Astrocyte of the hippocampus (primary cell): ENCODE results near the gene HAGH.

ENCODE experiments used
- DNase-seq: peaks from one replicate; pipeline ENCODE4 v3.0.0; 2011; ENCODE audit warnings: low read depth, low spot score

Gene HAGH

DNA sequence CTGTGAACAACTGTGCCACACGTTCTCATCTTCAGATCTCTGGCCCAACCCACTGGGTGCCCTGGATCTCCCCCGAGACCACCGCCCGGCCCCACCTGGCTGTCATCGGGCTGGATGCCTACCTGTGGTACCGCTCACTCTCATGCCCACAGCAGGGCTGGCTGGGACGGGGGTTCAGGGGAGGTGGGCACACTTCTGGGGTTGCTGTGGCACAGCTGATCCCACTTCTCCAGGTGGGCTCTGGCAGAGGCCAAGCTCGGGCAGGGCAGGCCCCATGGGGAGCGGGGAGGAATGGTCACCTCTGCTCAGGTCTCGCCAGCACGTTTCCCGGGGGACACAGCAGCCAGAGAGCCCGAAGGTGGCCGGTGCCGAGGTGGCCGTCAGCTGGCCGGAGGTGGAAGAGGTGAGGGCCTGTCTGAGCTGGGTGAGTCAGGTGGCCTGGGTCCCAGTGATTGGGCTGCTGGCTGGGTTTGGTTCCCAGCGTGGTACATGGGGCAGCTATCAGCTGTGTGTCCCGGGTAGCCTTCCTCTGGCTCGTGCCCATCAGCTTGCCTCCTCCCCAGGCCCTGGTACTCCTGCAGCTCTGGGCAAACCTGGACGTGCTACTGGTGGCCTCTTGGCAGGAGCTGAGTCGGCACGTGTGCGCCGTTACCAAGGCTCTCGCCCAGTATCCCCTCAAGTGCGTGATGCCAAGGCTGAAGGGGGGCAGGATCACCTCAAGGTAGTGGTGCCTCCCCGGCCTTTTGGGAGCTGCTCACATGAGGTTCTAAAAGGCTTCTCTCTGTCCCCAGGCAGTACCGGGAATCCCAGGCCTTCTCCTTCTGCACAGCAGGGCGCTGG is 51.4 kb downstream of the HAGH start:
- no peak for DNase-seq

DNA sequence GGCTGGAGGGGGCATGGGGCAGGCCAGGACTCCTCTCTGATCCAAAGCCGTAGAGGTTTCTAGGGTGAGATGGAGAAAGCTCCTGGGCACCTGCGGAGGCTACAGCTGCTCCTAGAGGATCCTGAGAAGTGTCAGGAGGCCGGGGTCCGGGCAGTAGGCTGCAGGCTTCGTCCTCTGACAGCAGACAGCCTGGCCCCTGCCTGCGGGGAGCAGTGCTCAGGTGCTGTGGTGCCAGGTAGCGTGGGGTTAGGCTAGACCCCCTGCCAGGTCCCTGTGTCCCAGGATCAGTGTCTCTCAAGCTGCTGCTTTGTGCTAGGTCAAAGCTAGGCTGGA is 52.2 kb downstream of the HAGH start:
- DNase-seq: no peak

DNA sequence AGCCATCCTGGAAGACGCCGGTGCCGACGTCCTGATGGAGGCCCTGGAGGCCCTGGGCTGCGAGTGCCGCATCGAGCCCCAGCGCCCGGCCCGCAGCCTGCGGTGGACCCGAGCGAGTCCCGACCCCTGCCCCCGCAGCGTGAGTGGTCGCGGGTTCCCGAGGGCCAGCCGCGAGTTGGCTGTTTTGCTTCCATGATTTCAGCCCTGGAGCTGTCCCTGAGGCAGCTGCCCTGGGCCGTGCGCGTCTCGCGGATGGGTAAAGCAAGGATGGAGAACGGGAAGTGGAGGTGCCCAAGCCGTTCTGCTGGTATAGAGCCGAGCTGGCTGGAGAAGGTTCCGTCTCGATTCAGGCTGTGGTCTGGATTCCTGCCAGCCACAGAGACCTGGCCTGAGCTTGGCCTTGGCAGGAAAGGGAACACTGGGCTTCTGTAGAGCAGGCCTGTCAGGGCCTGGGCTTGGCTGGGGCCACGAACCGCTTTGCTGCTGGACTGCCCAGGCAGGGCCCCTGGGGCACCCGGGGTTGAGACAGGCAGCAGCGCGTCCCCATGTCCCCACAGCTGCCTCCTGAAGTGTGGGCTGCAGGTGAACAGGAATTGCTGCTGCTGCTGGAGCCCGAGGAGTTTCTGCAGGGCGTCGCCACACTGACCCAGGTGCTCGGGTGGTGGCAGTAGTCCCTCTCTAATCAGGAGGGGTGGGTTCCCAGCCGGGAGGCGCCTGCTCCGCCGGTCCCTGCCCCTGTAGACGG is 52.8 kb downstream of the HAGH start:
- peak; percentile 71 for DNase-seq

DNA sequence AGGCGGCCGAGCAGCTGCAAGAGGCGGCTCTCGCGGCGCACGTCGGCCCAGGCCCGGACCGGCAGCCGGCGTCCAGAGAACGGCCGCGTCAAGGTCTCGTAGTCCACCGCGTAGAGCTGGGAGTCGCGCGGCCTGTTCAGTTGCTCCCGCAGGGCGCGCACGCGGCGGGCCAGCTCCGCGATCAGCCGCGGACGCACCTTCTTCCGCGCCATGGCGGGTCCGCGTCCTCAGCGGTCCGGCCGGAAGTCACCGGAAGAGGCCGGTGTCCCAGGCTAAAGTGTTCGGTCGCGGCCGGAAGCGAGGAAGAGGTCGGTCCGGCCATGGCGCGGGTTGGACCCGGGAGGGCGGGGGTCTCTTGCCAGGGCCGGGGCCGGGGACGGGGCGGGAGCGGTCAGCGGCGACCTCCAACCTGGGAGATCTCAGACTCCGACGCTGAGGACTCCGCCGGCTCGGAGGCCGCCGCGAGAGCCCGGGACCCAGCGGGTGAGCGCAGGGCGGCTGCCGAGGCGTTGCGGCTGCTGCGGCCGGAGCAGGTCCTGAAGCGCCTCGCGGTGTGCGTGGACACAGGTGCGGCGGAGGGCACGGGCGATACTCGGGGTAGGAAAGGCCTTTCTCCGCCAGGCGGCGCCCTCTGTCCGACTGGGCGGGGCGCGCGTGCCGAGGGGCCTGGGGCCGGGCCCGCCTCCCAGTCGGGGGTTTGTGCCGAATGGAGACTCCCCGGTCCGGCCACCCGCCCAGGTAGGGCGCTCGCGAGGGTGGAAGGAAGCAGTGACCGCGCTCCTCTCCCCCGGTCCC is 53.5 kb downstream of the HAGH start, which contains the start of gene MRPS34:
MRPS34 (minus strand) TSS at position 227 of the 795 bp plus-strand sequence; CDS start at position 212, 15 bp downstream.
- peak; percentile 94 for DNase-seq

DNA sequence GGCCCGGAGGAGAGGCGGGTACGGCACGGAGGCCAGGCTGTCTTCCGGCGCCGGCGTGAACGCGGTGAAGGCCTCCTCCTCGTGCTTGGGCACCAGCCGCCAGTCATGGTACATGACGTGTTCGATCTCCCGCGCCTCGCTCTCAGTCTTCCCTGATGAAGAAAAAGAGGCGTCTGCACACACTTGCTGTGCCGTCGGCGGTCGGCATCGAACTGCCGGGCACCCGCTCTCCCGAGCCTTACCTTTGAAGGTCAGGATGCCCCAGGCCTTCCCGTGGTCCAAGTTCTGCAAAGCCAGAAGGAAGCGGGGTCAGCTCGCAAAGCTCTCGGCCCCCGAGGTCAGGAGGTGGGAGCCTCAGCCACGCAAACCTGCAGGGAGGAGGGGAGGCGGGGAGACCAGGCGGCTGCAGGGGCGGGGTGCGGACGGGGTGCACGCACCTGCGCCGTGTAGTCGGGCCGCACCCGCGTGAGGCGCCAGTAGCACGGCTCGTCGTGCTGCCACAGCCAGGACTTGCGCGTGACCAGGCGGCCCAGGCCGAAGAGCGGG is 54.2 kb downstream of the HAGH start, which contains the start of gene EME2:
EME2 (plus strand) TSS at position 449 of the 546 bp plus-strand sequence. CDS start 418 bp downstream, outside the sequence.
- DNase-seq: peak; percentile 34

DNA sequence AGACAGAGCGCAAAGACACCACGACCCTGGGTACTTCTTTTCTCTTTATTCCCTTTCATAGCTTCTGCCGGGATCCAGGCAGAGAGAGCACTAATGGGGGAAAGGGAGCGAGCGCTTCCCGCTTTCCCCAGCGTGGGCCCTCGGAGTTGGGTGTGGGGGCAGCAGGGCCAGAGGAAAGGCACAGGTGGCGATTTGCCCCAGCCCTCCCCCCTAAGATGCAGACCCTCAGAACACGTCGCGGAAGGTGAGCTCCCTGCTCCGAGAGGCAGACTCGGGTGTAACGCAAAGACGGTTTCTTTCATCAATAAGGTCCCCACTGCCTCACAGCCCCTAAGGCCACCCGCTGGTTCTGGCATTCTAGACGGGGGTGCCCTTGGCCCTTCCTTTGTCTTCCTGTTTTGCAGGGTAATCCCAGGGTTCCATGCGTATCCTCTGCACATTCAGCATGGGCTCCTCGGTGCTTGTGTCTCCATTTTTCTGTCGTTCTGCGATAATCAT is 54.7 kb downstream of the HAGH start:
- no peak for DNase-seq

DNA sequence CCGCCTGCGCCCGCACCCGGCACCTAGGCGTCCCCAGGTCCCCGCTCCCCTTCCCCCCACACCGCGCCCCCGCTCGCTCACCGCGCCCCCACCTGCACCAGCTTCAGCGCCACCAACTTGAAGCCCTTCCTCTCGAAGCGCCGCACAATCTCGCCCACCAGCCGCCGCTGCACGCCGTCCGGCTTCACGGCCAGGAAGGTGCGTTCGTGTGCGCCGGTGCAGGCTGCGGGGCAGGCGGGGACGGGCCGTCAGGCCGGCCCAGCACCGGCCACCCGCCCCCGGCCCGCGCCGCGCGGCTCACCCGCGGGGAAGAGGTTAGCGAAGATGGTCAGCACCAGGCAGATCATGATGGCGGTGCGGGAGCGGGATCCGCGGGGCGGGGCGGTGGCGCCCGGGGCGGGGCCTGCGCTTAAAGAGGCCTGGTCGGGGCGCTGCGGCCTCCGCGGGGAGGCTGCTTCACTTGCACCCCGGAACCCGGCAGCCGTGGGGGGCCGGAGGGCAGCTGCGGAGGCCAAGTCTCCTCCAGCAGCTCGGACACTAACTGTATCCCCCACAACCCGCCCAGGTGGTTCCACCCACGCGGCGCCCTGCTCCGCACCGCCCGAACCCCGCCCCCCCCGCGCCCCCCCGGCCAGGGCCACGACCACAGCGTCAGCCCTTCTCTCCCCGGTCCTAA is 55.3 kb downstream of the HAGH start, which contains the start of gene NME3:
NME3 (minus strand) TSS at position 356 of the 676 bp plus-strand sequence; CDS start at position 347, 9 bp downstream.
- DNase-seq: peak; percentile 85

DNA sequence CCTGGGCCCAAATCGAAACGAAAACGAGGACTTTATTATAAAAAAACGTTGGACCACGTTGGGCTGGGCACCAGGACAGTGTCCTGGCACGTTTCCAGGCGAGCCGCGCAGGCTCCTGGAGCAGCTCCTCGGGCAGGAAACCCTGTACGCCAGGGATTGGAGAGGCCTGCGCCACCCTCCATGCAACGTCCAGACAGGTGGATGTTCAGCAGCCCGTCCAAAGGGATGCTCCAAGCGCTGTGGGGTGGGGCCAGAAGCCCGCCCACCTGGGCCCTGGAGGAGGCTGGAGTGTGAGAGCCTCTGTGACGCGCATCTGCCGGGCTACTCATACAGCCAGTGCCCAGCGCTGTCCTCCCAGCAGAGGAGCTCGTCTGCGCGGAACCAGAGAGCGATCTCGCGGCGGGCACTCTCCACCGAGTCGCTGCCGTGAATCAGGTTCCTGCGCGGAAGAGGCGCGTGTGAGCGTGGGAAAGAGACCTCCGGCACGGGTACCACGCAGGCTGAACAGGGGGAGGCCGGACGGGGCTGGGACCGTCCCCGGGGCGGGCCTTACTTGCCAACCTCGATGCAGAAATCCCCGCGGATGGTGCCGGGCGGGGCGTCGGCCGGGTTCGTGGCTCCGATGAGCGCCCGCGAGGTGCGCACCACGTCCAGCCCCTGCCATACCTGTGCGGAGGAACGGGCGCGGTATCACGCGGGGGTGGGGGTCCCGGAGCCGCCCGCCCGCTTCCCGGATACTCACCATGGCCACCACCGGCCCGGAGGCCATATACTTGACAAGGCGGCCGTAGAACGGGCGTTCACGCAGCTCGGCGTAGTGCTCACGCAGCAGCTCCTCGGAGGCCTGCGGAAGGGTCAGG is 56.1 kb downstream of the HAGH start:
- peak; percentile 70 for DNase-seq

DNA sequence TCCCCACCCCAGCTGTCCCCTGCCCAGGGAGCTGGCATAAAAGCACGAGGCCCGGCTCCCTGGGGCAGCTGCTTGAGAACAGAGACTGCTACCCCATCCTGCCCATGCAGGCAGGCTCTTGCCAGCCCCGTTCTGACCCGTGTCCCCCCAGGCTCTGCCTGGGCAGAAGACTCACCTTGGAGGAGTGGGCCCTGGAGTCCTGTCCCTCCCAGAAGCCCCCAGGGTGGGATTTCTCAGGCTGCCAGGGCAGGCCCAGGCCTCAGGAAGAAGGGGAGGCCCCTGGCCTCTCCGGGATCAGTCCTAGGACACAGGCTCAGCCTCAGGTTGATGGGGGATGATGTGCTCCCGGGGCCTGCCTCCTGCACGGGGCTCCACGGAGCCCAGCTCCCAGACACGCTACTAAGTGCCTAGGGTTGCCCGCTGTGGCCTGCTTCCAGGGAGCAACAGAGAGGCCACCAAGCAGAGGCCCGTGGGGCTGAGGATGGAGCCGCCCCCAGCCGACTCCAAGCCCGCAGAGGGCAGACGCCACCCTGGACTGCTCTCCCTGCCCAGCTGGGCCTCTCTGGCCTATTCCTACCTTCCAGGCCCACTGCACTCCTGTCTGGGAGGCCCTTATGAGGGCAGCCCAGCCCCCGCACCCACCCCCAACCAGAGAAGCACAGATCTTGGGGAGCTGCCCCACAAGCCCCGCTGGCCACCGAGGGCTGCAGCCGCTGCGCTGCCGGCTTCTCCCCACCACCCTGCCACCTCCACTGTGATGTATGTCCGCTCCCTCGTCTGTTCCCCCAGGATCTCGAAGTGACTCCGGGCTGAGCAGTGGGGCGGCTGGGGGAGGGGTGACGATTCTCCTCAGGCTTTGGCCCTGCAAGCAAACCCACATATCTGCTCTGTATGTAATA is 57.0 kb downstream of the HAGH start:
- no peak for DNase-seq

DNA sequence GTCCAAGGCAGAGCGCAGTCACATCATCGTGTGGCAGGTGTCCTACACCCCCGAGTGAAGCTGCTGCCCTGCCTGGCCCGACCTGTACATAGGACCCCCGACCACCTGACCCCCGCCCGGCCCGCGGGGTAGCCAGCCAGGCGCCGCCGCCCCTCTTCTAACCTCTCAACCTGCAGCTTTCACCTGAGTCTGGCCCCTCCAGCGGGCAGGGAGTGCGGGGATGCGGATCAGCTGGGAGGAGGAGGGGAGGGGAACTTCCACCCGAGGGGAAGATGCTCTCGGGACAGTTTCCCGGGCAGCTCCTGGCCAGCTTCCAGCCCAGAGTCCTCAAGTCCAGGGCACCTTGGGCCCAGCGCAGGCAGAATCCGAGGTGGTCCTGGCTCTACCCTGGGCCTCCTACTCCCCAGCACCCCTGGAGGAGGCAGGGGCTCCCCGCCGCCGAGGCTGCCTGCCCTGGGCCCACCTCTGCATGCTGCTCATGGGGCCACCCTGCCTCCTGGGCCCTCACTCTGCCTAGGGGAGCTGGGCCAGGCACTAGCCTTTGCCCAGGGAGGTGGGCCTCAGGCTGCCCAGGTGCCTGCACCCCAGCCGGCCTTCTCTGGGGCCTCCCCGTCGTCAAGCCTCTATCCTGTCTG is 57.7 kb downstream of the HAGH start:
- DNase-seq: no peak

DNA sequence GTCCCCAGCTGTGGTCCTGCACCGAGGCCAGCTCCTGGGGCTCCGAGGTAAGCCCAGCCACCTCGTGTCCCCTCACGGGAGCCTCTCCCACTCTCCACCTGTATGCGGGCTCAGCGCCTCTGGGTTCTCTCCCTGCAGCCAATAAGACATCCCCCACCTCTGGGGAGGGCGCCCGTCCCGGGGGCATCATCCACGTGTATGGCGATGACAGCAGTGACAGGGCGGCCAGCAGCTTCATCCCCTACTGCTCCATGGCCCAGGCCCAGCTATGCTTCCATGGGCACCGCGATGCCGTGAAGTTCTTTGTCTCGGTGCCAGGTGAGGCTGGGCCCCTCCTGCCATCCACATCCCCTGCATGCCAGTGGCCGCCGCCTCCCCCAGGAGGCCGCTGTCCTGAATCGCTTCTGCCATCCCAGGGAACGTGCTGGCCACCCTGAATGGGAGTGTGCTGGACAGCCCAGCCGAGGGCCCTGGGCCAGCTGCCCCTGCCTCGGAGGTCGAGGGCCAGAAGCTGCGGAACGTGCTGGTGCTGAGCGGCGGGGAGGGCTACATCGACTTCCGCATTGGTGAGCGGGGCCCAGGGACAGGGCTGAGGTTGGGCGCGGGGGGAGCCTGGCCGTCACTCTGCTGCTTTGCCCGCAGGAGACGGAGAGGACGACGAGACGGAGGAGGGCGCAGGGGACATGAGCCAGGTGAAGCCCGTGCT is 58.4 kb downstream of the HAGH start:
- DNase-seq: no peak

DNA sequence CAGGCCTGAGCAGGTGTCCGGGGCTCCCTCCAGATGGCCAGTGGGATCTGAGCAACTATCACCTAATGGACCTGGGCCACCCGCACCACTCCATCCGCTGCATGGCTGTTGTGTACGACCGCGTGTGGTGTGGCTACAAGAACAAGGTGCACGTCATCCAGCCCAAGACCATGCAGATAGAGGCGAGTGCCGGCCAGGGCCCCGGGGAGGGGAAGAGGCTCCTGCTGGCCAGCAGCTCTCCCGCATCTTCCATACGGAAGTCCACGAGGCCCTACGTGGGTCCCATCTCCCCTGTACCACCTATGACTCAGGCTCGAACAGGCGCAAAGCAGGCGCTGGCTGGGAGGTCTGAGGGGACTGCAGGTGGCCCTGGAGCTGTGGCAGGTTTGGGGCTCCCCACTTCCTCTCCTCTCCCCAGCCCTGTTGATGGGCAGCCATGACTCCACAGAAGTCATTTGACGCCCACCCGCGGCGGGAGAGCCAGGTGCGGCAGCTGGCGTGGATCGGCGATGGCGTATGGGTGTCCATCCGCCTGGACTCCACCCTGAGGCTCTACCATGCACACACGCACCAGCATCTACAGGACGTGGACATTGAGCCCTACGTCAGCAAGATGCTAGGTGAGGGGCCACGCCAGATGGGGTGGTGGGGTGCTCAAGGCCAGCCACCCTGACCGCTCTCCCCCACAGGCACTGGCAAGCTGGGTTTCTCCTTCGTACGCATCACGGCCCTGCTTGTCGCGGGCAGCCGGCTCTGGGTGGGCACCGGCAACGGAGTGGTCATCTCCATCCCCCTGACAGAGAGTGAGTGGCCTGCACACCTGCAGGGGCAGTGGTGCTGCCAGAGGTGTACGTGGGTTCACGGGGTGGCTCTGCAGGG is 59.3 kb downstream of the HAGH start:
- DNase-seq: no peak

DNA sequence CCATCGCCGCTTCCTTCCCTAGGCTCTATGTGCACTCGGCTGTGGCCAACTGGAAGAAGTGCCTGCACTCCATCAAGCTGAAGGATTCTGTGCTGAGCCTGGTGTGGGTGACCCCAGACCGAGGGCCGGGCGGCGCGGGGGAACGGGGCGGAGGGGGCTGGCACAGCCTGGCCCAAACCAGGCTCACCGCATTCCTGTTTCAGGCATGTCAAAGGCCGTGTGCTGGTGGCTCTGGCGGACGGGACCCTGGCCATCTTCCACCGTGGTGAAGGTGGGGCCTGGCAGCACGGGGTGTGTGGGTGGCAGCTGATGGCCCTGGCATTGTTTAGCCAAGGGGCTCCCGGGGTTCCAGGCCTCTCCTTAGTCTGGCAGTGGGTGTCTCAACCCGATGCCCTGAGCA is 59.9 kb downstream of the HAGH start:
- DNase-seq: no peak

DNA sequence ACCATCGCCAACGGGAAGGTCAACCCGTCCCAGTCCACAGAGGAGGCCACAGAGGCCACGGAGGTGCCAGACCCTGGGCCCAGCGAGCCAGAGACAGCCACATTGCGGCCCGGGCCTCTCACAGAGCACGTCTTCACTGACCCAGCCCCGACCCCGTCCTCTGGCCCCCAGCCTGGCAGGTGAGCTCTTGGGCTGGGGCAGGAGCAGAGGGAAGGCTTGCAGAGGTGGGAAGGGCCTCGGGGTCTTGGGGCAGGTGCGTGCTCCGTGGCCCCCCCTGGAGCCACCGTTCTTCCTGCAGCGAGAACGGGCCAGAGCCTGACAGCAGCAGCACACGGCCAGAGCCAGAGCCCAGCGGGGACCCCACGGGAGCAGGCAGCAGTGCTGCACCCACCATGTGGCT is 60.4 kb downstream of the HAGH start:
- DNase-seq: no peak

DNA sequence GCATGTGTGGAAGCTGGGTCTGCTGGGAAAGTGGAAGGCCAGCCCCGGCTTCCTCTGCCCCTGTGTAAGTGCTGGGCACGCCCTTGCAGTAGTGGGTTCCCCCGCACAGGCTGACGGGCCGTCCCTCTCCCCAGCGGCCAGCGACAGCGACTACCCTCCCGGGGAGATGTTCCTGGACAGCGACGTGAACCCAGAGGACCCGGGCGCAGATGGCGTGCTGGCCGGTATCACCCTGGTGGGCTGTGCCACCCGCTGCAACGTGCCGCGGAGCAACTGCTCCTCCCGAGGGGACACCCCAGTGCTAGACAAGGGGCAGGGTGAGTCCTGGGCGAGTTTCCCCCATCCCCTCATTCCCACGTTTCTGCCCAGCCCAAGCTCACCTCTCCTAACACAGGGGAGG is 60.8 kb downstream of the HAGH start:
- no peak for DNase-seq

DNA sequence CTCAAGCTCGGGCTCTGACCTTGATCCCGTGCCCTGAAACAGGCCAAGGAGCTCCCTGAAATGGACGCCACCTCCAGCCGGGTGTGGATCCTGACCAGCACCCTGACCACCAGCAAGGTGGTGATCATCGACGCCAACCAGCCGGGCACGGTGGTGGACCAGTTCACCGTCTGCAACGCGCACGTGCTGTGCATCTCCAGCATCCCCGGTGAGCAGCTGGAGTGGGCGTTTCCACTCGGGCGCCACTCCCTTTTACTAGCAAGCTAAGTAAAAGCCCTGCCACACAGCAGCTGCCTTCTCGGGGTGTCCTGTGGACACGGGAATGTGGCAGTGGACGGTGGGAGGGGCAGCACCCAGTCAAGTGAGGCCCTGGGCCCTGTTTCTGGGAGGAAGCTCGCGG is 61.7 kb downstream of the HAGH start:
- no peak for DNase-seq
